SK-N-SH (cell line): Measurements from ENCODE around the gene RFX1.

Experiments
- FOSL2 ChIP-seq: IDR thresholded peaks from 2 replicates; pipeline ENCODE4 v1.4.0; 2012; ENCODE audit warnings: low read depth, mild to moderate bottlenecking, moderate library complexity, borderline replicate concordance
- GATA2 ChIP-seq: sonication (generic); formaldehyde crosslinking; IDR thresholded peaks from 2 replicates; pipeline ENCODE4 v1.5.0; 2020; ENCODE audit warnings: mild to moderate bottlenecking, missing genetic modification reagents
- MAX ChIP-seq: IDR thresholded peaks from 2 replicates; pipeline ENCODE4 v1.4.0; 2012; ENCODE audit warnings: low read depth
- MXI1 ChIP-seq: IDR thresholded peaks from 2 replicates; pipeline ENCODE4 v1.6.1; 2012; ENCODE audit warnings: mild to moderate bottlenecking, low read depth, low read length, improper control_type of control experiment
- PBX3 ChIP-seq: IDR thresholded peaks from 2 replicates; pipeline ENCODE4; 2012
- POLR2AphosphoS5 ChIP-seq: IDR thresholded peaks from 2 replicates; pipeline ENCODE4 v1.6.1; 2012; ENCODE audit warnings: low read depth, low read length
- RFX5 ChIP-seq: IDR thresholded peaks from 2 replicates; pipeline ENCODE4 v1.6.1; 2012; ENCODE audit warnings: mild to moderate bottlenecking, improper control_type of control experiment, low read length
- SIN3A ChIP-seq: IDR thresholded peaks from 2 replicates; pipeline ENCODE4 v1.6.1; 2012; ENCODE audit warnings: low read depth, mild to moderate bottlenecking, low read length, moderate library complexity, borderline replicate concordance
- TAF1 ChIP-seq: IDR thresholded peaks from 2 replicates; pipeline ENCODE4 v1.6.1; 2012; ENCODE audit warnings: low read depth, mild to moderate bottlenecking, low read length, moderate library complexity, borderline replicate concordance
- YY1 ChIP-seq: IDR thresholded peaks from 2 replicates; pipeline ENCODE4 v1.4.0; 2012; ENCODE audit warnings: low read depth, mild to moderate bottlenecking
- TF ChIP-seq, protein P1 (sequence below): fragments of 200-600 bp; sonication (generic); IDR thresholded peaks from 2 replicates; pipeline ENCODE4 v1.6.1; 2017; ENCODE audit warnings: antibody characterized with exemption, mild to moderate bottlenecking, moderate library complexity

DNA sequence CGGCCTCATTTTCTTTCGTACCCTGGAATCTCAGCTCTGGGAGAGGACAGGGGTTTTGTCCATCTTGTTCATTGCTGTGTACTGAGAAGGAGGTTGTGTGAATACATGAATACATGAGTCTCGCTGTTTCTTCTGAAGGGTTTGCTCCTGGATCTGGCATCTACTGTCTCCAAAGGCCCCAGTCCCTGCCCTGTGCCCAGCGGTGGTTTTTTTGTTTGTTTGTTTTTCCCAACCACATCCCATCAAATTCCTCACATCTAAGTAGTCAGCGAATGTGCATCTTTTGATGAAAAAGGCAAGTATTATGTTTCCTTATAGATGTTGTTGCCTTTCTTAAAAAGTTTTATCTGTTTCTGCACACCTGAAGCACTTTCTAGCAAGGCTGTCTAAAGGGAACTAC lies 41.3 kb downstream of the RFX1 start:
- TF ChIP-seq POLR2AphosphoS5 (no peak), MAX (no peak), FOSL2 (no peak), PBX3 (no peak), MXI1 (no peak), TAF1 (no peak), GATA2 (CRISPR knock-in tag) (no peak), YY1 (no peak), SIN3A (no peak), RFX5 (no peak)
- TF ChIP-seq, protein P1, sequence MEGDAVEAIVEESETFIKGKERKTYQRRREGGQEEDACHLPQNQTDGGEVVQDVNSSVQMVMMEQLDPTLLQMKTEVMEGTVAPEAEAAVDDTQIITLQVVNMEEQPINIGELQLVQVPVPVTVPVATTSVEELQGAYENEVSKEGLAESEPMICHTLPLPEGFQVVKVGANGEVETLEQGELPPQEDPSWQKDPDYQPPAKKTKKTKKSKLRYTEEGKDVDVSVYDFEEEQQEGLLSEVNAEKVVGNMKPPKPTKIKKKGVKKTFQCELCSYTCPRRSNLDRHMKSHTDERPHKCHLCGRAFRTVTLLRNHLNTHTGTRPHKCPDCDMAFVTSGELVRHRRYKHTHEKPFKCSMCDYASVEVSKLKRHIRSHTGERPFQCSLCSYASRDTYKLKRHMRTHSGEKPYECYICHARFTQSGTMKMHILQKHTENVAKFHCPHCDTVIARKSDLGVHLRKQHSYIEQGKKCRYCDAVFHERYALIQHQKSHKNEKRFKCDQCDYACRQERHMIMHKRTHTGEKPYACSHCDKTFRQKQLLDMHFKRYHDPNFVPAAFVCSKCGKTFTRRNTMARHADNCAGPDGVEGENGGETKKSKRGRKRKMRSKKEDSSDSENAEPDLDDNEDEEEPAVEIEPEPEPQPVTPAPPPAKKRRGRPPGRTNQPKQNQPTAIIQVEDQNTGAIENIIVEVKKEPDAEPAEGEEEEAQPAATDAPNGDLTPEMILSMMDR, result no peak
